ENCODE data around the gene ZNF37A. TPM values are rescaled to one million over a fixed set of nuclear protein-coding genes. Genes with fewer than 3 reads are reported as not detected.

Gene ZNF37A
- total RNA-seq, 6 donors from 2014 or later = 10.7 to 49.2 (median 17.3) TPM

- Histone ChIP-seq H3K36me3 (peaks cover 17 to 54% (median 46%) of the 10 kb centered on the region in 4 donors), H3K27ac (no peak overlapping the region), H3K9me3 (peaks cover 91 to 100% (median 100%) of the 10 kb centered on the region in 4 donors), H3K4me1 (no peaks in the 10 kb centered on the region), H3K27me3 (no peaks in the 10 kb centered on the region), H3K4me3 (no peak overlapping the region)
- WGBS, 2 donors = 91 to 97% methylated on average over 3 of the region's 3 CpGs
- TF ChIP-seq POLR2AphosphoS5 (IDR thresholded peaks at IDR 0.05) (no peak), EP300 (IDR thresholded peaks at IDR 0.05) (no peak), CTCF (IDR thresholded peaks at IDR 0.05) (no peak), POLR2A (IDR thresholded peaks at IDR 0.05) (no peak)
- no peak for DNase-seq
- no peak for ATAC-seq (ENCODE audit: low FRiP score in 2 of 2)
Measured at GRCh38 chr10:38118072-38118807, 24.1 kb downstream of the ZNF37A start.

- DNase-seq (no peak), ATAC-seq (ENCODE audit: low FRiP score in 2 of 2) (no peak)
- Histone ChIP-seq H3K27me3 (no peaks in the 10 kb centered on the region), H3K4me3 (no peak overlapping the region), H3K36me3 (peaks cover 17 to 46% (median 40%) of the 10 kb centered on the region in 4 donors), H3K9me3 (peaks cover 93 to 100% (median 100%) of the 10 kb centered on the region in 4 donors), H3K4me1 (no peaks in the 10 kb centered on the region), H3K27ac (no peak overlapping the region)
- WGBS, 2 donors = 91 to 95% methylated on average over 1 of the region's 1 CpG
- no peak for TF ChIP-seq EP300 (IDR thresholded peaks at IDR 0.05)
- no peak for TF ChIP-seq POLR2AphosphoS5 (IDR thresholded peaks at IDR 0.05)
Measured at GRCh38 chr10:38119038-38119437, 24.9 kb downstream of the ZNF37A start.

GRCh38 chr10:38127812-38128211 is 33.7 kb downstream of the ZNF37A start:
- Histone ChIP-seq H3K27me3 (no peaks in the 10 kb centered on the region), H3K4me1 (no peaks in the 10 kb centered on the region), H3K27ac (no peak overlapping the region), H3K9me3 (peaks cover 52 to 78% (median 74%) of the 10 kb centered on the region in 4 donors), H3K4me3 (no peak overlapping the region), H3K36me3 (no peaks in the 10 kb centered on the region)
- no peak for ATAC-seq (ENCODE audit: low FRiP score in 2 of 2)
- no peak for DNase-seq
- WGBS, 2 donors = 85 to 99% methylated on average over 2 of the region's 2 CpGs
- TF ChIP-seq EP300 (IDR thresholded peaks at IDR 0.05) (no peak), POLR2A (IDR thresholded peaks at IDR 0.05) (no peak), POLR2AphosphoS5 (IDR thresholded peaks at IDR 0.05) (no peak), CTCF (IDR thresholded peaks at IDR 0.05) (no peak)

GRCh38 chr10:38143587-38143986 is 49.5 kb downstream of the ZNF37A start:
- no peak overlapping the region for H3K4me3 ChIP-seq
- no peak overlapping the region for H3K27ac ChIP-seq
- no peak for DNase-seq
- no peaks in the 10 kb centered on the region for H3K27me3 ChIP-seq
- peaks cover 0 to 11% (median 0%) of the 10 kb centered on the region in 4 donors for H3K9me3 ChIP-seq
- WGBS, 2 donors = 100% methylated on average over 1 of the region's 1 CpG
- TF ChIP-seq POLR2AphosphoS5 (IDR thresholded peaks at IDR 0.05) (no peak), EP300 (IDR thresholded peaks at IDR 0.05) (no peak), POLR2A (IDR thresholded peaks at IDR 0.05) (no peak), CTCF (IDR thresholded peaks at IDR 0.05) (no peak)
- ATAC-seq (ENCODE audit: low FRiP score in 2 of 2) = no peak
- H3K4me1 ChIP-seq = no peaks in the 10 kb centered on the region
- no peaks in the 10 kb centered on the region for H3K36me3 ChIP-seq

- no peak for TF ChIP-seq POLR2AphosphoS5 (IDR thresholded peaks at IDR 0.05)
- no peak for TF ChIP-seq CTCF (IDR thresholded peaks at IDR 0.05)
- no peak for TF ChIP-seq EP300 (IDR thresholded peaks at IDR 0.05)
- TF ChIP-seq POLR2A (IDR thresholded peaks at IDR 0.05) = no peak
- no peak overlapping the region for H3K27ac ChIP-seq
- no peaks in the 10 kb centered on the region for H3K27me3 ChIP-seq
- no peak overlapping the region for H3K4me3 ChIP-seq
- 88 to 92% methylated on average over 11 of the region's 11 CpGs for WGBS, 2 donors
- DNase-seq (no peak), ATAC-seq (ENCODE audit: low FRiP score in 2 of 2) (no peak)
- H3K9me3 ChIP-seq = peaks cover 0 to 11% (median 0%) of the 10 kb centered on the region in 4 donors
- H3K36me3 ChIP-seq = no peaks in the 10 kb centered on the region
- H3K4me1 ChIP-seq = no peaks in the 10 kb centered on the region
Measured at GRCh38 chr10:38146579-38147333, 52.6 kb downstream of the ZNF37A start.

Measured in upper lobe of left lung (tissue), 6 donors.